Caco-2 (cell line): ENCODE results near the gene CLK3. TPM values are rescaled to one million over a fixed set of nuclear protein-coding genes. Genes with fewer than 3 reads are reported as not detected.
"Not testable (repeated sequence)": the region's sequence is repeated elsewhere in the genome, so short reads cannot be mapped to it uniquely, and the experiment has no call there.

Source experiments
- BruUV-seq: library from RNA; stranded (reverse); fragments of 400-500 nt; replicated peaks from 2 replicates; lab custom pipeline; 2021; lab: Mats Ljungman, UMichigan
- CTCF ChIA-PET: fragments of 300-600 bp; sonication (Branson Sonifier 250); formaldehyde crosslinking; loops from one replicate; lab custom pipeline; 2022; ENCODE audit warnings: antibody characterized with exemption; lab: Charles Lee
- POLR2A ChIA-PET: fragments of 300-600 bp; sonication (Branson Sonifier 250); formaldehyde crosslinking; loops from one replicate; lab custom pipeline; 2022; ENCODE audit warnings: antibody characterized with exemption; lab: Charles Lee
- DNase-seq, 2 experiments: peaks; one replicate each; pipeline versions ENCODE4 v3.0.0 to v3.0.0-alpha.2; 2020 to 2022
- H3K27me3 ChIP-seq: replicated peaks from 2 replicates; pipeline ENCODE4 v1.6.0; 2011; ENCODE audit warnings: low read length; ENCODE audit not compliant: control insufficient read depth, insufficient read depth
- H3K36me3 ChIP-seq: 2 replicates; pipeline ENCODE4 v1.5.1; 2011; ENCODE audit warnings: low read length; ENCODE audit not compliant: control insufficient read depth, insufficient read depth
- H3K4me1 ChIP-seq: fragments of 250-450 bp; sonication (Bioruptor Pico); 2 replicates; pipeline ENCODE4 v1.5.1; 2020; ENCODE audit warnings: mild to moderate bottlenecking
- H3K4me3 ChIP-seq: 2 replicates; pipeline ENCODE4 v1.5.1; 2011; ENCODE audit warnings: low read depth, mild to moderate bottlenecking, control low read depth, low read length
- H3K9me3 ChIP-seq: fragments of 250-450 bp; sonication (Bioruptor Pico); 2 replicates; pipeline ENCODE4 v1.5.1; 2020; ENCODE audit warnings: mild to moderate bottlenecking, moderate library complexity
- H3K27ac Mint-ChIP-seq: one replicate; pipeline ENCODE4 v1.8.0; 2022; ENCODE audit warnings: mixed read lengths; ENCODE audit not compliant: unreplicated experiment
- H3K27me3 Mint-ChIP-seq: one replicate; pipeline ENCODE4 v1.8.0; 2022; ENCODE audit warnings: mixed read lengths; ENCODE audit not compliant: insufficient read depth, unreplicated experiment
- H3K36me3 Mint-ChIP-seq: one replicate; pipeline ENCODE4 v1.8.0; 2022; ENCODE audit warnings: mild to moderate bottlenecking, mixed read lengths; ENCODE audit not compliant: insufficient read depth, unreplicated experiment
- H3K4me1 Mint-ChIP-seq: one replicate; pipeline ENCODE4 v1.8.0; 2022; ENCODE audit warnings: low read depth, mixed read lengths; ENCODE audit not compliant: unreplicated experiment
- H3K4me3 Mint-ChIP-seq: one replicate; pipeline ENCODE4 v1.8.0; 2022; ENCODE audit warnings: mild to moderate bottlenecking, moderate library complexity, mixed read lengths; ENCODE audit not compliant: unreplicated experiment
- H3K9me3 Mint-ChIP-seq: one replicate; pipeline ENCODE4 v1.8.0; 2022; ENCODE audit warnings: mixed read lengths; ENCODE audit not compliant: unreplicated experiment
- intact Hi-C: fragments of 100-400 bp; cut with micrococcal nuclease; formaldehyde crosslinking; loops from one replicate; pipeline ENCODE4 v1.10.0; 2022; ENCODE audit not compliant: unreplicated experiment
- total RNA-seq: library from RNA; stranded (reverse); gene quantifications from 2 replicates; pipeline ENCODE4 v1.2.3, GENCODE V29; 2022
- TF ChIP-seq, protein P1 (sequence below), 2 experiments: fragments of 200-600 bp in 1 of 2; IDR thresholded peaks; 1 replicate in 1 of 2; 2 replicates in 1 of 2; pipeline versions ENCODE4 v1.5.1 to v1.8.0; 2011 to 2022; ENCODE audit warnings: antibody characterized with exemption in 1 of 2, control low read depth in 1 of 2, inconsistent platforms in 1 of 2, low read depth in 1 of 2, low read length in 1 of 2, mild to moderate bottlenecking in 1 of 2, moderate library complexity in 1 of 2; ENCODE audit not compliant: insufficient read depth in 1 of 2, severe bottlenecking in 1 of 2, unreplicated experiment in 1 of 2

CLK3 gene
- total RNA-seq, 1 experiment from 2014 or later: 54.5 TPM

GRCh38 chr15:74657846-74658245 lies 42.2 kb downstream of the CLK3 start:
- ChIA-PET CTCF (no interaction called here), POLR2A (no interaction called here)
- H3K9me3 ChIP-seq: no peaks in the 10 kb centered on the region
- peaks cover 9% of the 10 kb centered on the region for H3K4me1 ChIP-seq
- TF ChIP-seq, protein P1, sequence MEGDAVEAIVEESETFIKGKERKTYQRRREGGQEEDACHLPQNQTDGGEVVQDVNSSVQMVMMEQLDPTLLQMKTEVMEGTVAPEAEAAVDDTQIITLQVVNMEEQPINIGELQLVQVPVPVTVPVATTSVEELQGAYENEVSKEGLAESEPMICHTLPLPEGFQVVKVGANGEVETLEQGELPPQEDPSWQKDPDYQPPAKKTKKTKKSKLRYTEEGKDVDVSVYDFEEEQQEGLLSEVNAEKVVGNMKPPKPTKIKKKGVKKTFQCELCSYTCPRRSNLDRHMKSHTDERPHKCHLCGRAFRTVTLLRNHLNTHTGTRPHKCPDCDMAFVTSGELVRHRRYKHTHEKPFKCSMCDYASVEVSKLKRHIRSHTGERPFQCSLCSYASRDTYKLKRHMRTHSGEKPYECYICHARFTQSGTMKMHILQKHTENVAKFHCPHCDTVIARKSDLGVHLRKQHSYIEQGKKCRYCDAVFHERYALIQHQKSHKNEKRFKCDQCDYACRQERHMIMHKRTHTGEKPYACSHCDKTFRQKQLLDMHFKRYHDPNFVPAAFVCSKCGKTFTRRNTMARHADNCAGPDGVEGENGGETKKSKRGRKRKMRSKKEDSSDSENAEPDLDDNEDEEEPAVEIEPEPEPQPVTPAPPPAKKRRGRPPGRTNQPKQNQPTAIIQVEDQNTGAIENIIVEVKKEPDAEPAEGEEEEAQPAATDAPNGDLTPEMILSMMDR (IDR thresholded peaks at IDR 0.05; ENCODE audit: insufficient read depth in 1 of 2, low read depth in 1 of 2, low read length in 1 of 2, severe bottlenecking in 1 of 2, unreplicated experiment in 1 of 2): no peak
- peaks cover 28% of the 10 kb centered on the region for H3K36me3 Mint-ChIP-seq
- no peak for DNase-seq
- no peaks in the 10 kb centered on the region for H3K27me3 Mint-ChIP-seq
- no peak overlapping the region for H3K27ac Mint-ChIP-seq
- no peaks in the 10 kb centered on the region for H3K27me3 ChIP-seq
- no peak overlapping the region for H3K4me3 Mint-ChIP-seq
- H3K4me3 ChIP-seq: no peak overlapping the region
- BruUV-seq: no TSS peak
- no peaks in the 10 kb centered on the region for H3K36me3 ChIP-seq
- intact Hi-C loops: no loop called here
- no peaks in the 10 kb centered on the region for H3K4me1 Mint-ChIP-seq
- H3K9me3 Mint-ChIP-seq: no peaks in the 10 kb centered on the region

- H3K27ac Mint-ChIP-seq, H3K36me3 ChIP-seq, DNase-seq, CTCF ChIA-PET, H3K4me3 Mint-ChIP-seq, H3K9me3 ChIP-seq, POLR2A ChIA-PET, intact Hi-C loops, H3K9me3 Mint-ChIP-seq, BruUV-seq, H3K4me3 ChIP-seq, H3K27me3 ChIP-seq, H3K27me3 Mint-ChIP-seq, H3K36me3 Mint-ChIP-seq: not testable (repeated sequence)
- peaks cover 10% of the 10 kb centered on the region for H3K4me1 Mint-ChIP-seq
- peaks cover 19% of the 10 kb centered on the region for H3K4me1 ChIP-seq
Measured at GRCh38 chr15:74661280-74661679, 45.6 kb downstream of the CLK3 start.

GRCh38 chr15:74662064-74662860 lies 46.6 kb downstream of the CLK3 start:
- H3K4me3 Mint-ChIP-seq: no peak overlapping the region
- TF ChIP-seq, protein P1 (IDR thresholded peaks at IDR 0.05; ENCODE audit: insufficient read depth in 1 of 2, low read depth in 1 of 2, low read length in 1 of 2, severe bottlenecking in 1 of 2, unreplicated experiment in 1 of 2): no peak
- Histone ChIP-seq H3K36me3 (no peaks in the 10 kb centered on the region), H3K9me3 (no peaks in the 10 kb centered on the region), H3K27me3 (no peaks in the 10 kb centered on the region), H3K4me1 (peaks cover 19% of the 10 kb centered on the region), H3K4me3 (no peak overlapping the region)
- no peak overlapping the region for H3K27ac Mint-ChIP-seq
- no peak for DNase-seq
- no peaks in the 10 kb centered on the region for H3K27me3 Mint-ChIP-seq
- peaks cover 10% of the 10 kb centered on the region for H3K4me1 Mint-ChIP-seq
- ChIA-PET POLR2A (no interaction called here), CTCF (interaction anchor here (0.9 kb wide), 1 partner anchor 107 kb away, joined by 3 read pairs; no protein-coding TSS in a partner anchor)
- no peaks in the 10 kb centered on the region for H3K9me3 Mint-ChIP-seq
- H3K36me3 Mint-ChIP-seq: peaks cover 5% of the 10 kb centered on the region
- BruUV-seq: no TSS peak
- intact Hi-C loops: no loop called here
